Stimulated activated CD8-positive, alpha-beta memory T cell treated with anti-CD3 and anti-CD28 coated beads, Interleukin-4, amount 100 ng/mL, for 4 hours (primary cell): ENCODE measurements around the gene PIEZO2.
"Not testable (repeated sequence)": the region's sequence is repeated elsewhere in the genome, so short reads cannot be mapped to it uniquely, and the experiment has no call there.

Experiments
- DNase-seq, 2 donors: peaks; one replicate each; pipeline ENCODE4 v3.0.0-alpha.2; 2020; ENCODE audit warnings: low read depth in 2 of 2, low spot score in 1 of 2

The PIEZO2 gene

GRCh38 chr18:11149441-11150270 is at the start of gene PIEZO2:
PIEZO2 (minus strand) TSS chr18:11149569; CDS start chr18:11148588, 981 bp downstream.
- DNase-seq, result no peak

- DNase-seq, result no peak
Measured at GRCh38 chr18:11183637-11184036, 34.3 kb upstream of the PIEZO2 start.

- not testable (repeated sequence) for DNase-seq
Measured at GRCh38 chr18:11181629-11182028, 32.3 kb upstream of the PIEZO2 start.

DNA sequence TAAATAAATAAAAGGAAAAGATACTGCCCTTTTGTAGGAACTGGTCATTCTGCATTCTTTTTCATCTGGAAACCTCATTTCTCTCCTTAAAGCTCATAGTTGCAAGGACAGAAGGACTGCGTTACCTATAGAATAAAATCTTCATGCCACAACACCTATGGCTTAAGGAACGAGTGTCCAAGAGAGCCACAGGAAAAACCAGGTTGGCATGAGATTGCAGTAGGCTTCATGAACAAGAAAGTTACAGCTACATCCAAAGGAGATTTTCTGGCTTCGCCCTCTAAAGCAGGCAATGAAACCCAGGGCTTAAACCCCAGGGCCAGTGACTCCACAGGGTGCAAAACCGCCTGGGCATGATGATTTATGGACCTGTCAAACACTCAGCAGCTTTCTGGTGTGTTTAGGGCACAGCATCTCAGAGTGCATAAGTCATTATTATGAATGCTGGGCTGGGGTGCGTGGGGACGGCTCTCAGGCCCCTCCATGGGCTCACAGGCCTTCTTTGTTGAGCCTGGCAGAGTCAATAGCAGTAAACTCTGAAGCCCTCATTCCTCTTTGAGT is 30.7 kb upstream of the PIEZO2 start:
- no peak for DNase-seq

- DNase-seq, result no peak
Measured at GRCh38 chr18:11178951-11179549, 29.7 kb upstream of the PIEZO2 start.

DNA sequence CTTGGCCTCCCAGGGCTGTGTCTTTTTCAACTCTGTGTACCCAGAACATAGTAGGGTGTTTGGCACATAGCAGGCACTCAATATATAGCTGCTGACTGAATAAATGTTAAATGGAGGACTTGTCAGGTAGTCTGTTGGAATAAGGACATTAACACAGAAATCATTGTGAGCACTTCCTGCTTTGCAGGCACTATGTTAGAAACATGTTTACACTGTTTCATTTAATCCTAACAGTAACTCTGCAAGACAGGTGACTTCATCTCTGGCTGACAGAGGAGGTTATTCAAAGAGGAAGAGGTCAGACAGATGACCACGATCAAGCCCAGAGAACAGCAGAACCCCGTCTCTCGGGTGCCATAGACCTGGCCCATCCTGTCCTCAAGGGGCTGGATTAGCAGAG is 28.0 kb upstream of the PIEZO2 start:
- no peak for DNase-seq

DNA sequence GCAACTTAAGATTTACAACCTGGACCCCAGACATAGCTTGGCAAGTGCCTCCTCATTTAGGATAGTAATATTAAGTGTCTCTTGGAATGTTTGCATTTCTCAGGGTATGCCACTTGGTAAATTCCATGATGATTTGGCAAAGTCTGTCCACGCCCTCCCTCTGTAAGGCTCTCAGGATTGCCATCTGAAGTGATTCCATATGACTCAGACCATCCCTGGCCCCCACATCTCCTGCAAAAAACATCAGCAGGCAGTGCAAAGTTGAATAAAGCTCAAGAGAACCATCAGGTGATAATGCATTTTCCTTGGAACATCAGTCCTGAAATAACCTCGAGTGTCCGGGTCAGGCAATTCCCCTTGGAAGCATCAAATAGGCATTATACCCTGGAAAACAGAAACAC is 27.1 kb upstream of the PIEZO2 start:
- DNase-seq, result no peak

GRCh38 chr18:11175266-11175979 is 26.1 kb upstream of the PIEZO2 start:
- DNase-seq, result no peak

DNA sequence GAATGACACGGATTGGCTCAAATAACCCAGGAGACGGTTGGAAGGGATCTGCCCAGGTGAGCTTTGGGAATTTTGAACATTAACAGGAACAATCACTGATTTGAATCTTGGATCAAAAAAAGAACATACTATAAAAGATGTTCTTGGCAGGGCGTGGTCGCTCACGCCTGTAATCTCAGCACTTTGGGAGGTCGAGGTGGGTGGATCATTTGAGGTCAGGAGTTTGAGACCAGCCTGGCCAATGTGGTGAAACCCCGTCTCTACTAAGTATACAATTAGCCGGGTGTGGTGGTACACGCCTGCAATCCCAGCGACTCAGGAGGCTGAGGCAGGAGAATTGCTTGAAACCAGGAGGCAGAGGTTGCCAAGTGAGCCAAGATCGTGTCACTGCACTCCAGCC is 24.8 kb upstream of the PIEZO2 start:
- not testable (repeated sequence) for DNase-seq

- DNase-seq, result no peak
Measured at GRCh38 chr18:11167778-11168177, 18.4 kb upstream of the PIEZO2 start.

GRCh38 chr18:11165952-11166351 is 16.6 kb upstream of the PIEZO2 start:
- DNase-seq, result no peak

DNA sequence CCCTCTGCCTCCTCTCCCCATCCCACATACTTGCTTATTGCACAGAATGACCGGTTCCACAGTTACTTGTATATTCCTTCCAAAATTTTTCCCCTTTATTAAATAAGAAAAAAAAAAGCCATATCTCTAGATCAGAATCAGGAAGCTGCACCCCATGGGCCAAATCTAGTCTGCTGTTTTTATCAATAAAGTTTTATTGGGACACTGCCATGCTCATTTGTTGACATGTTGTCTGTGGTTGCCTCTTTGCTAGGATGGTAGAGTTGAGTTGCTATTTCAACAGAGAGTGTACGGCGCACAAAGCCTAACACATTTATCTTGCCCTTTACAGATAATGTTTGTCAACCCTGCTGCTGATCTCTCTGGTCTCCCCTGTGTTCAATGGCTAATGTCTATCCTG is 15.8 kb upstream of the PIEZO2 start:
- DNase-seq, result no peak

DNA sequence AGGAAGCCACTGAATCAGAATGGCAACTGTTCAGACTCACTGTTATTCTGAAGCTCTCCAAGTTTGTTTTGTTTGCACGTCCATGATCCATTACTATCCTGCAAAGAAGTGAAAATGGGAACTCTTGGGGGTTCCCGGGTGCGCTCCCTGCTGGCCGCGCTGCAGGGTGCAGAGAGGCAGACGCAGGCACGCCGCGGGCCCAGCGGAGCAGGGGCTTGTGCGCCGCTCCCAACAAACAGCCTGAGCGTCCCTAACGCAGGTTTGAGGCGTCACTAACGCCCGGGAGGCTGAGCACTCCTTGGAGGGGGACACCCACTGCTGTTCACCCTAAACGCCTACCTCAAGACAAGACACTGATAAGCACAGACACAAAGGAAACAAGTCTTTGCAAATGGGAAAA is 14.3 kb upstream of the PIEZO2 start:
- no peak for DNase-seq

- no peak for DNase-seq
Measured at GRCh38 chr18:11162889-11163288, 13.5 kb upstream of the PIEZO2 start.

GRCh38 chr18:11162462-11162861 is 13.1 kb upstream of the PIEZO2 start:
- DNase-seq, result no peak

- DNase-seq, result no peak
Measured at GRCh38 chr18:11160313-11160712, 10.9 kb upstream of the PIEZO2 start.

GRCh38 chr18:11159844-11160243 is 10.5 kb upstream of the PIEZO2 start:
- no peak for DNase-seq

DNA sequence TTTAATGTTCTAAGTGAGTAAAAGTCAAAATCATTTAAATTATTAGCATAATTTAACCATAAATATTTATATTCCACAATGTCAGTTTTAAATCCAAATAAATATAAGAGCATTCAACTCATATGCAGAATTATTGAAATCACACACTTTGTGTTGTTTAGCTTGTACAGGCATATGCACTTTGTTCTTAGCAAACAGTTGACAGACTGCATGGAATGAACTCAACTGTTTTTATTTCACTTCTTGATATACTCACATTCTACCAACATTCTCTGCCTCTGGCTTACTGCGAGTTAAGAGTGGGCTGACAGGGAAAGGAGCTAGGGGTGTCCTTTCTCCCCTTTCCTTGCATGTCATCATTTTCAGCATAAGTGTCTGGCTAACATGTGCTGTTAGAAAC is 7.6 kb upstream of the PIEZO2 start:
- DNase-seq, result no peak

DNA sequence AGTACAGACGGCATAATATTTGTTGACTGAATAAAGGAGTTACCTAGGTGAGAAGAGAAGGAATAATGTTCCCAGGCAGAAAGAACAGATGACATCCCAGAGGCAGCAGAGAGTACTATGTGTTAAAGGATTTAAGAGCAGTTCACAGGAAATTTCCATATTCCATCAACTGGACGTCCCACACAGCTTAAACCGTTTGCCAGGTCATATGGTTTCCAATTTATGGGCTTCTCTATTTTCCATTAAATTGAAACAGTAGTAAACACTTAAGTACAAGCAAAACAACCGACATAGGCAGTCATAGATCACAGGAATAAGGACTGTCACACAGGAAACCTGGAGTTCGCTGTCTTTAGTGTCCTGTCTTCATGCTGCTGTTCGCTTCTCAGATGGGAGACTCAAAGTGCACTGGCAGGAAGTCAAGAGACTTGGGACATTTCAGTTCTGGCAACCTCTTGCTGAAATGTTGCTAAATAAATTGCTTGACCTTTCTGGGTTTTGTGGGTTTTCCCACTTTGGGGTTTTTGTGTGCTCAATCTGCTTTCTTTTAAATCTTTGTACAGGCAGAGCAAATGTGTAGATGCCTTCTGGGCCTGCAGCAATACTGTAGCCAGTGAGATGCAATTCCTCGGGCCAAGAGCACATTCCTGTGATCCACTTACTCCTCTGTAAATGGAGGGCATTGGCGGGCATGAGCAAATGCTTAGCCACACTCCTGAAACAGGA is 5.8 kb upstream of the PIEZO2 start:
- no peak for DNase-seq

GRCh38 chr18:11154368-11154989 is 5.1 kb upstream of the PIEZO2 start:
- no peak for DNase-seq

GRCh38 chr18:11153097-11153496 is 3.7 kb upstream of the PIEZO2 start:
- DNase-seq, result no peak
